Epithelial cell of proximal tubule (primary cell): ENCODE measurements around the gene ARID4B. TPM values are rescaled to one million over a fixed set of nuclear protein-coding genes. Genes with fewer than 3 reads are reported as not detected.

Experiments used
- DNase-seq: peaks from one replicate; pipeline ENCODE4 v3.0.0-alpha.2; 2011; ENCODE audit warnings: low read depth
- H3K4me3 ChIP-seq: 2 replicates; pipeline ENCODE4 v1.5.1; 2011; ENCODE audit warnings: low read depth, mild to moderate bottlenecking, low read length
- total RNA-seq: library from RNA; depleted of rRNA; stranded (reverse); fragments of >200 nt; gene quantifications from 2 replicates; pipeline ENCODE4 v1.2.3, GENCODE V29; 2015
- TF ChIP-seq, protein P1 (sequence below): conservative IDR thresholded peaks from 2 replicates; pipeline ENCODE4 v1.5.1; 2012; ENCODE audit warnings: low read depth, mild to moderate bottlenecking, low read length

ARID4B gene
- total RNA-seq, 1 donor from 2014 or later: 13.8 TPM

- H3K4me3 ChIP-seq: peak within 1 kb of the TSS; percentile 96
- DNase-seq: peak; percentile 74
Observed at GRCh38 chr1:235128456-235129328, 199.3 kb downstream of the ARID4B start, which contains the start of gene TOMM20. Gene TOMM20 (minus strand): TSS chr1:235128837. CDS start chr1:235128715, 122 bp downstream.

DNA sequence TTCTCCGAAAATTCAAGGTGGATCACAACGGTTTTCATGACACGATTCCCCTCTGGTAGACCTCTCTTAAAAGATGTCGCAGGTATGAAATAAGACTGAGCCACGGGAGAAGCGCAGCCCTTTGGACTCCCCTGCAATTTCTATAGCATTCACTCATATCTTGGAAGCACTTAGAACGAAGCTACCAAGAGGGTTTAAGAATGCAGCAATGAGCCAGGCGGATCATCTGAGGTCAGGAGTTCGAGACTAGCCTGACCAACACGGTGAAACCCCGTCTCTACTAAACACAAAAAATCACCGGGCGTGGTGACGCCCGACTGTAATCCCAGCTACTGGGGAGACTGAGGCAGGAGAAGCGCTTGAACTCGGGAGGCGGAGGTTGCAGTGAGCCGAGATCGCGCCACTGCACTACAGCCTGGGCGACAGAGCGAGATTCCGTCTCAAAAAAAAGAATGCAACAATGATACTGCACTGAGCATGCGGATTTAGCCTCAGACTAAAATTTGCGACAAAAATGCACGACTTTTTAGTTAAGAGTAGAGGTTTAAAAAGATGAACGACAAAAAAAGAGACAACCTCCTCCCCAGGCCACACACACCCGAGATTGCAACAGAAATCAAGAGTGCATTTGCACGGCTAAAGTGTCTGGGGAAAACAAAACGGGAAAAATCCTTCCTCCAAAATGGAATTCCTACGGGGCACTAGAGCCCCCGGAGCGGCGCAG lies 200.1 kb downstream of the ARID4B start:
- TF ChIP-seq, protein P1, sequence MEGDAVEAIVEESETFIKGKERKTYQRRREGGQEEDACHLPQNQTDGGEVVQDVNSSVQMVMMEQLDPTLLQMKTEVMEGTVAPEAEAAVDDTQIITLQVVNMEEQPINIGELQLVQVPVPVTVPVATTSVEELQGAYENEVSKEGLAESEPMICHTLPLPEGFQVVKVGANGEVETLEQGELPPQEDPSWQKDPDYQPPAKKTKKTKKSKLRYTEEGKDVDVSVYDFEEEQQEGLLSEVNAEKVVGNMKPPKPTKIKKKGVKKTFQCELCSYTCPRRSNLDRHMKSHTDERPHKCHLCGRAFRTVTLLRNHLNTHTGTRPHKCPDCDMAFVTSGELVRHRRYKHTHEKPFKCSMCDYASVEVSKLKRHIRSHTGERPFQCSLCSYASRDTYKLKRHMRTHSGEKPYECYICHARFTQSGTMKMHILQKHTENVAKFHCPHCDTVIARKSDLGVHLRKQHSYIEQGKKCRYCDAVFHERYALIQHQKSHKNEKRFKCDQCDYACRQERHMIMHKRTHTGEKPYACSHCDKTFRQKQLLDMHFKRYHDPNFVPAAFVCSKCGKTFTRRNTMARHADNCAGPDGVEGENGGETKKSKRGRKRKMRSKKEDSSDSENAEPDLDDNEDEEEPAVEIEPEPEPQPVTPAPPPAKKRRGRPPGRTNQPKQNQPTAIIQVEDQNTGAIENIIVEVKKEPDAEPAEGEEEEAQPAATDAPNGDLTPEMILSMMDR: no peak
- H3K4me3 ChIP-seq: peak overlapping the region; percentile 96
- DNase-seq: no peak

More at GRCh38 chr1:235128456-235129328, 199.3 kb downstream of the ARID4B start, which contains the start of gene TOMM20:
- TF ChIP-seq, protein P1: peak; percentile 8

DNA sequence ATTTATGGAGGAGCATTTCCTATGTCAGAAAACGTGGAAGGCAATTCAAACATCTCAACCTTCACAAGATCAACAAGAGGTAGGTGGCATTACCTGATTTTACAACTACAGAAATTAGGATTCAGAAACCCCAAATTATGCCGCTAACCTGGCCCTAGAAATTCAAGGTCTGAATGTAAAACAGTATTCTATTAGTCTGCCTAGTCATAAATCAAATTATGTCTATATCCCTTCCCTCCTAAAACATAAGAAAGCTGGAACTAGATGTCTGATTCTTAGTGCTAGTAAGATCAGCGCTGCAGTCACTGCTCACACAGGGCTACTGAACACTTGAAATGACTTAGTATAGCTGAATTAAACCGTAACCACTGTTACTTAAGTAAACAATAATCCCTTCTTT lies 200.8 kb downstream of the ARID4B start:
- TF ChIP-seq, protein P1: no peak
- H3K4me3 ChIP-seq: peak overlapping the region; percentile 96
- DNase-seq: no peak

DNA sequence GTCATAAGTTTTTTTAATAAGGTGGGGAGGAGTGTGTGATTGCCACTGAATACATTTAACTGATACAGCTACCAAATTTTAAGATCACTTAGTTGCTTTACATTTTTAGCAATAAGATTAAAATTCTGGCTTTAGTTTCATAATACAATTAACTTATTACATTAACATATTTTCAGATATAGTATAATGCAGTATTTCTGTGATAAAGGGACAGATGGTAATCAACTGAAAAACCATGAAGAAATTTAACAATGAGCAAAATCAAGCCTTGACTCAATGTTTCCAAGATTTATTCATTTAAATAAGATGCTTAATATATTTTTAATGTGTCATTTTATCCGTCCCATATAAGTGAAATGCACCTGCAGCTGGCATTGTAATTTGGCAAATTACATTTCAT lies 203.3 kb downstream of the ARID4B start:
- no peak for DNase-seq
- H3K4me3 ChIP-seq: no peak overlapping the region
- TF ChIP-seq, protein P1: no peak

GRCh38 chr1:235124111-235124510 lies 203.9 kb downstream of the ARID4B start:
- TF ChIP-seq, protein P1: no peak
- no peak overlapping the region for H3K4me3 ChIP-seq

DNA sequence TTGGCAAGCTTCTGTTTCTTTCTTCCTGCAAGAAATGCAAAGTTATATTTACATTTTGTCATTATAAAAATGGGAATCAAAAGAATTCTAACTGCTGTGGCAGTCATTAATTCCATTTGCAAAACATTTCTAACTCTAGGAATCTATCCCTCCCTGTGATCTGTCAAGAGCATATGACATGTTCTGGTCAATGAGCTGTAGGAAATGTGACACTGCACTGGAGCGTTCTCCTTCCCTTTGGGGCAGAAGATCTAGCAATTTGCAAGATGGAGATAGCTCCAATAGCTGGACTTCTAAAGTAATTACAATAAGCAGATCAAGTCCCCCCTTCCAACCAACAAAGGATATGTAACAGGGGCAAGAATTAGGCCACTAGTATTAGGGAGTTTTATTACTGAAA lies 205.6 kb downstream of the ARID4B start:
- TF ChIP-seq, protein P1: no peak
- H3K4me3 ChIP-seq: no peak overlapping the region
- no peak for DNase-seq

More at GRCh38 chr1:235124111-235124510, 203.9 kb downstream of the ARID4B start:
- no peak for DNase-seq

Other genes with a start within 250 kb of the ARID4B start
- 101 and 123 TPM in 2 replicates for gene TOMM20, start 199.3 kb downstream of the ARID4B start, total RNA-seq
- 66.6 and 87.2 TPM in 2 replicates for gene RBM34, start 166.9 kb downstream of the ARID4B start, total RNA-seq
- gene GGPS1, start 391 bp upstream of the ARID4B start, total RNA-seq: 17.1 and 26.3 TPM in 2 replicates
- 20.9 and 27.4 TPM in 2 replicates for gene TBCE, start 39.2 kb upstream of the ARID4B start, total RNA-seq
- gene B3GALNT2, start 176.3 kb upstream of the ARID4B start, total RNA-seq: 16.5 and 33.4 TPM in 2 replicates